GM12878 (cell line): Measurements from ENCODE around the gene NOXA1. TPM values are rescaled to one million over a fixed set of nuclear protein-coding genes. Genes with fewer than 3 reads are reported as not detected.
A peak's percentile ranks its signal among the peaks of the same experiment; 100 is the strongest.

Experiments used
- BMI1 ChIP-seq: fragments of 450-650 bp; IDR thresholded peaks from 2 replicates; pipeline ENCODE4 v1.6.1; 2016; ENCODE audit warnings: mild to moderate bottlenecking, moderate library complexity, borderline replicate concordance
- CBX5 ChIP-seq: sonication (generic); IDR thresholded peaks from 2 replicates; pipeline ENCODE4 v1.6.1; 2016; ENCODE audit warnings: low read depth, moderate library complexity, mild to moderate bottlenecking, inconsistent platforms
- EED ChIP-seq: sonication (generic); IDR thresholded peaks from 2 replicates; pipeline ENCODE4 v1.6.1; 2016; ENCODE audit warnings: antibody characterized with exemption, low read depth
- HDGF ChIP-seq: fragments of 450-650 bp; IDR thresholded peaks from 2 replicates; pipeline ENCODE4 v1.6.1; 2016; ENCODE audit warnings: antibody characterized with exemption
- MYC ChIP-seq: IDR thresholded peaks from 2 replicates; pipeline ENCODE4 v1.6.1; 2011; ENCODE audit warnings: mild to moderate bottlenecking, low read length, moderate library complexity, inconsistent platforms; ENCODE audit not compliant: insufficient read depth, insufficient replicate concordance, insufficient read length, severe bottlenecking
- NBN ChIP-seq: fragments of 450-650 bp; IDR thresholded peaks from 2 replicates; pipeline ENCODE4 v1.6.1; 2016
- NFYB ChIP-seq: IDR thresholded peaks from 2 replicates; pipeline ENCODE4 v1.6.1; 2011; ENCODE audit warnings: low read depth, mild to moderate bottlenecking, low read length, improper control_type of control experiment, moderate library complexity; ENCODE audit not compliant: insufficient read depth
- NR2C2 ChIP-seq: IDR thresholded peaks from 2 replicates; pipeline ENCODE4 v1.6.1; 2011; ENCODE audit warnings: borderline replicate concordance, low read depth; ENCODE audit not compliant: control insufficient read depth, insufficient read length
- POU2F2 ChIP-seq: IDR thresholded peaks from 3 replicates; pipeline ENCODE4 v1.6.1; 2011; ENCODE audit warnings: low read depth, mild to moderate bottlenecking, low read length, borderline replicate concordance
- PRDM15 ChIP-seq: fragments of 450-650 bp; formaldehyde crosslinking; IDR thresholded peaks from 2 replicates; pipeline ENCODE4 v1.4.0; 2020; ENCODE audit warnings: mild to moderate bottlenecking, moderate library complexity
- RB1 ChIP-seq: fragments of 450-650 bp; formaldehyde crosslinking; IDR thresholded peaks from 2 replicates; pipeline ENCODE4 v1.6.1; 2017; ENCODE audit warnings: mild to moderate bottlenecking, borderline replicate concordance
- SIX5 ChIP-seq: IDR thresholded peaks from 2 replicates; pipeline ENCODE4 v1.6.1; 2011; ENCODE audit warnings: mild to moderate bottlenecking, low read depth, low read length, moderate library complexity; ENCODE audit not compliant: severe bottlenecking
- SMAD5 ChIP-seq: IDR thresholded peaks from 2 replicates; pipeline ENCODE4 v1.6.1; 2016; ENCODE audit warnings: antibody characterized with exemption, low read depth
- SP1 ChIP-seq: IDR thresholded peaks from one replicate; pipeline ENCODE4 v1.6.1; 2011; ENCODE audit warnings: low read depth, low read length
- STAT1 ChIP-seq: fragments of 450-650 bp; conservative IDR thresholded peaks from 2 replicates; pipeline ENCODE4 v1.6.1; 2014; ENCODE audit warnings: antibody characterized with exemption, mild to moderate bottlenecking
- TCF12 ChIP-seq: IDR thresholded peaks from 2 replicates; pipeline ENCODE4 v1.6.1; 2011; ENCODE audit warnings: low read depth, mild to moderate bottlenecking, low read length
- TCF7 ChIP-seq: IDR thresholded peaks from 2 replicates; pipeline ENCODE4 v1.6.1; 2014; ENCODE audit warnings: antibody characterized with exemption, borderline replicate concordance
- USF2 ChIP-seq: IDR thresholded peaks from 2 replicates; pipeline ENCODE4 v1.6.1; 2011; ENCODE audit warnings: low read depth, low read length, improper control_type of control experiment, borderline replicate concordance
- YBX1 ChIP-seq: fragments of 450-650 bp; IDR thresholded peaks from 2 replicates; pipeline ENCODE4 v1.6.1; 2016; ENCODE audit warnings: antibody characterized with exemption
- ZNF274 ChIP-seq: IDR thresholded peaks from one replicate; pipeline ENCODE4 v1.8.0; 2011; ENCODE audit not compliant: insufficient read length, insufficient read depth
- polyA plus RNA-seq, 11 experiments: library from polyadenylated mRNA; depleted of rRNA in 4 of 11; unstranded in 6 of 11; stranded (reverse) in 5 of 11; fragments of >200 nt; fragmentation: Nextera tagmentation in 4 of 11; fragmentation: Illumina TruSeq in 1 of 11; extraction: Ambion mirVana in 4 of 11; extraction: Trizol in 1 of 11; gene quantifications; 1 replicate in 1 of 11; 2 replicates in 10 of 11; pipeline versions ENCODE4 v1.2.1 to v1.2.3, GENCODE V29; 2011 to 2016; ENCODE audit warnings: inconsistent platforms in 2 of 11, missing spikeins in 2 of 11, low read depth in 1 of 11
- total RNA-seq, 4 experiments: library from RNA; depleted of rRNA in 3 of 4; stranded (reverse); fragments of >200 nt in 3 of 4; fragmentation: Illumina TruSeq in 1 of 4; extraction: Trizol in 1 of 4; gene quantifications; 2 replicates each; pipeline versions ENCODE4 v1.2.1 to v1.2.3, GENCODE V29; 2013 to 2021
- TF ChIP-seq, protein P1 (sequence below): fragments of 450-650 bp; IDR thresholded peaks from 2 replicates; pipeline ENCODE4 v1.6.1; 2017; ENCODE audit warnings: antibody characterized with exemption, mild to moderate bottlenecking, moderate library complexity
- TF ChIP-seq, protein P2 (sequence below): fragments of 450-650 bp; formaldehyde crosslinking; IDR thresholded peaks from 2 replicates; pipeline ENCODE4 v1.4.0; 2022; ENCODE audit warnings: mild to moderate bottlenecking, moderate library complexity

Gene NOXA1
- total and polyA plus RNA-seq, 10 of the 15 experiments (the other 5 are each of a cell fraction or from before 2014, with no cell fraction given) = 0.08 to 0.20 TPM; not detected in 8

GRCh38 chr9:137459152-137459600 is 36.0 kb downstream of the NOXA1 start, which contains the start of gene NSMF (continued):
- peak; percentile 81 for TF ChIP-seq SP1
- TF ChIP-seq EED = no peak
- no peak for TF ChIP-seq POU2F2
- TF ChIP-seq CBX5 = no peak
- TF ChIP-seq USF2 = no peak
- TF ChIP-seq SMAD5 = no peak
- TF ChIP-seq NFYB = 0 out of 2 replicates have a peak, but pooled peaks have one; percentile 12
- TF ChIP-seq, protein P1, sequence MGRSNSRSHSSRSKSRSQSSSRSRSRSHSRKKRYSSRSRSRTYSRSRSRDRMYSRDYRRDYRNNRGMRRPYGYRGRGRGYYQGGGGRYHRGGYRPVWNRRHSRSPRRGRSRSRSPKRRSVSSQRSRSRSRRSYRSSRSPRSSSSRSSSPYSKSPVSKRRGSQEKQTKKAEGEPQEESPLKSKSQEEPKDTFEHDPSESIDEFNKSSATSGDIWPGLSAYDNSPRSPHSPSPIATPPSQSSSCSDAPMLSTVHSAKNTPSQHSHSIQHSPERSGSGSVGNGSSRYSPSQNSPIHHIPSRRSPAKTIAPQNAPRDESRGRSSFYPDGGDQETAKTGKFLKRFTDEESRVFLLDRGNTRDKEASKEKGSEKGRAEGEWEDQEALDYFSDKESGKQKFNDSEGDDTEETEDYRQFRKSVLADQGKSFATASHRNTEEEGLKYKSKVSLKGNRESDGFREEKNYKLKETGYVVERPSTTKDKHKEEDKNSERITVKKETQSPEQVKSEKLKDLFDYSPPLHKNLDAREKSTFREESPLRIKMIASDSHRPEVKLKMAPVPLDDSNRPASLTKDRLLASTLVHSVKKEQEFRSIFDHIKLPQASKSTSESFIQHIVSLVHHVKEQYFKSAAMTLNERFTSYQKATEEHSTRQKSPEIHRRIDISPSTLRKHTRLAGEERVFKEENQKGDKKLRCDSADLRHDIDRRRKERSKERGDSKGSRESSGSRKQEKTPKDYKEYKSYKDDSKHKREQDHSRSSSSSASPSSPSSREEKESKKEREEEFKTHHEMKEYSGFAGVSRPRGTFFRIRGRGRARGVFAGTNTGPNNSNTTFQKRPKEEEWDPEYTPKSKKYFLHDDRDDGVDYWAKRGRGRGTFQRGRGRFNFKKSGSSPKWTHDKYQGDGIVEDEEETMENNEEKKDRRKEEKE = no peak
- TF ChIP-seq, protein P2, sequence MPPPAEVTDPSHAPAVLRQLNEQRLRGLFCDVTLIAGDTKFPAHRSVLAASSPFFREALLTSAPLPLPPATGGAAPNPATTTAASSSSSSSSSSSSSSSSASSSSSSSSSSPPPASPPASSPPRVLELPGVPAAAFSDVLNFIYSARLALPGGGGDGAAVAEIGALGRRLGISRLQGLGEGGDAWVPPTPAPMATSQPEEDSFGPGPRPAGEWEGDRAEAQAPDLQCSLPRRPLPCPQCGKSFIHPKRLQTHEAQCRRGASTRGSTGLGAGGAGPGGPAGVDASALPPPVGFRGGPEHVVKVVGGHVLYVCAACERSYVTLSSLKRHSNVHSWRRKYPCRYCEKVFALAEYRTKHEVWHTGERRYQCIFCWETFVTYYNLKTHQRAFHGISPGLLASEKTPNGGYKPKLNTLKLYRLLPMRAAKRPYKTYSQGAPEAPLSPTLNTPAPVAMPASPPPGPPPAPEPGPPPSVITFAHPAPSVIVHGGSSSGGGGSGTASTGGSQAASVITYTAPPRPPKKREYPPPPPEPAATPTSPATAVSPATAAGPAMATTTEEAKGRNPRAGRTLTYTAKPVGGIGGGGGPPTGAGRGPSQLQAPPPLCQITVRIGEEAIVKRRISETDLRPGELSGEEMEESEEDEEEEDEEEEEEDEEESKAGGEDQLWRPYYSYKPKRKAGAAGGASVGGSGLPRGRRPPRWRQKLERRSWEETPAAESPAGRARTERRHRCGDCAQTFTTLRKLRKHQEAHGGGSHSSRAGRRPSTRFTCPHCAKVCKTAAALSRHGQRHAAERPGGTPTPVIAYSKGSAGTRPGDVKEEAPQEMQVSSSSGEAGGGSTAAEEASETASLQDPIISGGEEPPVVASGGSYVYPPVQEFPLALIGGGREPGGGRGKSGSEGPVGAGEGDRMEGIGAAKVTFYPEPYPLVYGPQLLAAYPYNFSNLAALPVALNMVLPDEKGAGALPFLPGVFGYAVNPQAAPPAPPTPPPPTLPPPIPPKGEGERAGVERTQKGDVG = no peak
- TF ChIP-seq HDGF = no peak
- no peak for TF ChIP-seq MYC
- TF ChIP-seq YBX1 = no peak
- 0 out of 2 replicates have a peak, but pooled peaks have one; percentile 24 for TF ChIP-seq STAT1
- TF ChIP-seq ZNF274 = no peak
- no peak for TF ChIP-seq PRDM15
- TF ChIP-seq RB1 = 0 out of 2 replicates have a peak, but pooled peaks have one; percentile 53
- TF ChIP-seq TCF7 = no peak
- TF ChIP-seq TCF12 = no peak
- 0 out of 2 replicates have a peak, but pooled peaks have one; percentile 31 for TF ChIP-seq NBN
- no peak for TF ChIP-seq BMI1
- no peak for TF ChIP-seq NR2C2
- TF ChIP-seq SIX5 = no peak
